AG09309 (cell line): Measurements from ENCODE around the gene PIK3C3.

Experiments used
- DNase-seq: peaks from one replicate; pipeline ENCODE4 v3.0.0-alpha.2; 2010; ENCODE audit warnings: low read depth
- H3K4me3 ChIP-seq: 2 replicates; pipeline ENCODE4 v1.5.1; 2011; ENCODE audit warnings: mild to moderate bottlenecking, low read depth, low read length, moderate library complexity; ENCODE audit not compliant: control insufficient read depth
- CTCF ChIP-seq: IDR thresholded peaks from 2 replicates; pipeline ENCODE4 v1.5.1; 2011; ENCODE audit warnings: mild to moderate bottlenecking, low read depth, low read length, inconsistent platforms; ENCODE audit not compliant: insufficient read depth, control insufficient read depth; ENCODE audit errors: missing control alignments

Gene PIK3C3

GRCh38 chr18:41955688-41956087 is 654 bp downstream of the PIK3C3 start:
- no peak for TF ChIP-seq CTCF
- DNase-seq: no peak
- H3K4me3 ChIP-seq: peak overlapping the region; percentile 66

- no peak overlapping the region for H3K4me3 ChIP-seq
- no peak for DNase-seq
- TF ChIP-seq CTCF: no peak
Measured at GRCh38 chr18:41959045-41959444, 4.0 kb downstream of the PIK3C3 start.

- no peak for DNase-seq
- TF ChIP-seq CTCF: no peak
Measured at GRCh38 chr18:41965634-41966255, 10.7 kb downstream of the PIK3C3 start.

GRCh38 chr18:41966943-41967342 is 11.9 kb downstream of the PIK3C3 start:
- DNase-seq: no peak
- H3K4me3 ChIP-seq: no peak overlapping the region
- no peak for TF ChIP-seq CTCF

More at GRCh38 chr18:41965634-41966255, 10.7 kb downstream of the PIK3C3 start:
- no peak overlapping the region for H3K4me3 ChIP-seq

- H3K4me3 ChIP-seq: no peak overlapping the region
- DNase-seq: no peak
- TF ChIP-seq CTCF: no peak
Measured at GRCh38 chr18:41967680-41968079, 12.6 kb downstream of the PIK3C3 start.

GRCh38 chr18:41969881-41970280 is 14.8 kb downstream of the PIK3C3 start:
- no peak overlapping the region for H3K4me3 ChIP-seq
- TF ChIP-seq CTCF: no peak
- DNase-seq: no peak
